Activated B cell treated with CpG ODN at 0.5 μM for 24 hours (primary cell): ENCODE results near the gene CCDC92B. TPM values are rescaled to one million over a fixed set of nuclear protein-coding genes. Genes with fewer than 3 reads are reported as not detected.
"Not testable (repeated sequence)": the region's sequence is repeated elsewhere in the genome, so short reads cannot be mapped to it uniquely, and the experiment has no call there.

Source experiments
- ATAC-seq: fragments of 200-7000 bp; cut with Tn5 transposase; one replicate; pipeline ENCODE4 v1.10.0; 2021; ENCODE audit warnings: low read depth, mild to moderate bottlenecking, moderate library complexity
- CTCF ChIA-PET: fragments of 350-600 bp; sonication (Branson Sonifier 250); formaldehyde crosslinking; loops from one replicate; lab custom pipeline; 2021; ENCODE audit warnings: antibody characterized with exemption; lab: Charles Lee
- POLR2A ChIA-PET: fragments of 350-600 bp; sonication (Branson Sonifier 250); formaldehyde crosslinking; loops from one replicate; lab custom pipeline; 2021; ENCODE audit warnings: antibody characterized with exemption; lab: Charles Lee
- DNase-seq: peaks from one replicate; pipeline ENCODE4 v3.0.0; 2022
- H3K27ac Mint-ChIP-seq: one replicate; pipeline ENCODE4 v1.8.0; 2020; ENCODE audit warnings: mixed read lengths
- H3K27me3 Mint-ChIP-seq: one replicate; pipeline ENCODE4 v1.8.0; 2021; ENCODE audit warnings: mixed read lengths
- H3K36me3 Mint-ChIP-seq: one replicate; pipeline ENCODE4 v1.8.0; 2021; ENCODE audit warnings: low read depth, mixed read lengths
- H3K4me1 Mint-ChIP-seq: one replicate; pipeline ENCODE4 v1.8.0; 2021; ENCODE audit warnings: mixed read lengths
- H3K4me3 Mint-ChIP-seq: one replicate; pipeline ENCODE4 v1.8.0; 2020; ENCODE audit warnings: mild to moderate bottlenecking, mixed read lengths
- H3K9me3 Mint-ChIP-seq: one replicate; pipeline ENCODE4 v1.8.0; 2020; ENCODE audit warnings: mixed read lengths
- intact Hi-C: fragments of 100-400 bp; cut with micrococcal nuclease; formaldehyde crosslinking; loops from one replicate; pipeline ENCODE4 v1.15.1; 2024
- total RNA-seq: library from RNA; stranded (reverse); gene quantifications from 2 replicates; pipeline ENCODE4 v1.2.3, GENCODE V29; 2022
- TF ChIP-seq, protein P1 (sequence below): fragments of 200-600 bp; IDR thresholded peaks from one replicate; pipeline ENCODE4 v1.8.0; 2022; ENCODE audit warnings: antibody characterized with exemption, mild to moderate bottlenecking

CCDC92B gene
- total RNA-seq, 1 donor from 2014 or later, result not detected

GRCh38 chr17:2684549-2684948 lies 64.9 kb downstream of the CCDC92B start:
- TF ChIP-seq, protein P1, sequence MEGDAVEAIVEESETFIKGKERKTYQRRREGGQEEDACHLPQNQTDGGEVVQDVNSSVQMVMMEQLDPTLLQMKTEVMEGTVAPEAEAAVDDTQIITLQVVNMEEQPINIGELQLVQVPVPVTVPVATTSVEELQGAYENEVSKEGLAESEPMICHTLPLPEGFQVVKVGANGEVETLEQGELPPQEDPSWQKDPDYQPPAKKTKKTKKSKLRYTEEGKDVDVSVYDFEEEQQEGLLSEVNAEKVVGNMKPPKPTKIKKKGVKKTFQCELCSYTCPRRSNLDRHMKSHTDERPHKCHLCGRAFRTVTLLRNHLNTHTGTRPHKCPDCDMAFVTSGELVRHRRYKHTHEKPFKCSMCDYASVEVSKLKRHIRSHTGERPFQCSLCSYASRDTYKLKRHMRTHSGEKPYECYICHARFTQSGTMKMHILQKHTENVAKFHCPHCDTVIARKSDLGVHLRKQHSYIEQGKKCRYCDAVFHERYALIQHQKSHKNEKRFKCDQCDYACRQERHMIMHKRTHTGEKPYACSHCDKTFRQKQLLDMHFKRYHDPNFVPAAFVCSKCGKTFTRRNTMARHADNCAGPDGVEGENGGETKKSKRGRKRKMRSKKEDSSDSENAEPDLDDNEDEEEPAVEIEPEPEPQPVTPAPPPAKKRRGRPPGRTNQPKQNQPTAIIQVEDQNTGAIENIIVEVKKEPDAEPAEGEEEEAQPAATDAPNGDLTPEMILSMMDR, result no peak
- ChIA-PET POLR2A (interaction anchor here (0.7 kb wide), 1 partner anchor 44 kb away, joined by 3 read pairs; no protein-coding TSS in a partner anchor), CTCF (no interaction called here)
- DNase-seq (no peak), ATAC-seq (no peak)
- Mint-ChIP-seq H3K27me3 (no peaks in the 10 kb centered on the region), H3K36me3 (peaks cover 60% of the 10 kb centered on the region), H3K4me3 (no peak overlapping the region), H3K9me3 (no peaks in the 10 kb centered on the region), H3K27ac (peak overlapping the region; percentile 41), H3K4me1 (peaks cover 6% of the 10 kb centered on the region)
- intact Hi-C loops, result no loop called here

GRCh38 chr17:2683912-2684311 lies 65.5 kb downstream of the CCDC92B start:
- POLR2A ChIA-PET, result no interaction called here
- no peaks in the 10 kb centered on the region for H3K27me3 Mint-ChIP-seq
- ATAC-seq, result no peak

GRCh38 chr17:2682176-2682938 lies 67.1 kb downstream of the CCDC92B start:
- CTCF ChIA-PET, result no interaction called here
- ATAC-seq, result no peak
- Mint-ChIP-seq H3K4me1 (no peaks in the 10 kb centered on the region), H3K27ac (no peak overlapping the region), H3K9me3 (no peaks in the 10 kb centered on the region), H3K36me3 (peaks cover 65% of the 10 kb centered on the region), H3K27me3 (no peaks in the 10 kb centered on the region), H3K4me3 (no peak overlapping the region)
- TF ChIP-seq, protein P1, result no peak
- POLR2A ChIA-PET, result no interaction called here
- DNase-seq, result no peak
- intact Hi-C loops, result no loop called here

More at GRCh38 chr17:2683912-2684311, 65.5 kb downstream of the CCDC92B start:
- CTCF ChIA-PET, result no interaction called here
- peaks cover 2% of the 10 kb centered on the region for H3K4me1 Mint-ChIP-seq
- intact Hi-C loops, result no loop called here
- no peak overlapping the region for H3K4me3 Mint-ChIP-seq
- H3K9me3 Mint-ChIP-seq, result no peaks in the 10 kb centered on the region
- H3K27ac Mint-ChIP-seq, result peak overlapping the region; percentile 41
- peaks cover 62% of the 10 kb centered on the region for H3K36me3 Mint-ChIP-seq
- DNase-seq, result no peak
- TF ChIP-seq, protein P1, result no peak

GRCh38 chr17:2681650-2682049 lies 67.8 kb downstream of the CCDC92B start:
- ATAC-seq (no peak), DNase-seq (no peak)
- no peaks in the 10 kb centered on the region for H3K4me1 Mint-ChIP-seq
- peaks cover 70% of the 10 kb centered on the region for H3K36me3 Mint-ChIP-seq
- no peaks in the 10 kb centered on the region for H3K9me3 Mint-ChIP-seq
- H3K27me3 Mint-ChIP-seq, result no peaks in the 10 kb centered on the region
- no peak overlapping the region for H3K4me3 Mint-ChIP-seq
- no peak overlapping the region for H3K27ac Mint-ChIP-seq
- TF ChIP-seq, protein P1, result no peak
- ChIA-PET CTCF (no interaction called here), POLR2A (no interaction called here)
- intact Hi-C loops, result no loop called here

- no peak for DNase-seq
- ChIA-PET CTCF (no interaction called here), POLR2A (no interaction called here)
- Mint-ChIP-seq H3K36me3 (peaks cover 75% of the 10 kb centered on the region), H3K4me1 (no peaks in the 10 kb centered on the region), H3K4me3 (no peak overlapping the region), H3K27me3 (no peaks in the 10 kb centered on the region), H3K27ac (no peak overlapping the region), H3K9me3 (no peaks in the 10 kb centered on the region)
- intact Hi-C loops, result no loop called here
- ATAC-seq, result no peak
- TF ChIP-seq, protein P1, result no peak
These were observed 68.5 kb downstream of the CCDC92B start for GRCh38 chr17:2680961-2681360.

GRCh38 chr17:2679247-2679646 lies 70.2 kb downstream of the CCDC92B start:
- H3K27ac Mint-ChIP-seq, POLR2A ChIA-PET, intact Hi-C loops, ATAC-seq, H3K4me1 Mint-ChIP-seq, H3K27me3 Mint-ChIP-seq, H3K4me3 Mint-ChIP-seq, H3K9me3 Mint-ChIP-seq, CTCF ChIA-PET, DNase-seq: not testable (repeated sequence)
- peaks cover 79% of the 10 kb centered on the region for H3K36me3 Mint-ChIP-seq
